Activated T-cell treated with anti-CD3 and anti-CD28 coated beads, Interleukin-2, amount 50 U/mL, for 24 hours (primary cell): ENCODE data around the gene COL28A1.
A peak's percentile ranks its signal among the peaks of the same experiment; 100 is the strongest.
"Not testable (repeated sequence)": the region's sequence is repeated elsewhere in the genome, so short reads cannot be mapped to it uniquely, and the experiment has no call there.

Experiments used
- DNase-seq: peaks from one replicate; pipeline ENCODE4 v3.0.0-alpha.2; 2020
- H3K27ac Mint-ChIP-seq: 2 replicates; pipeline ENCODE4 v1.8.0; 2020; ENCODE audit warnings: mild to moderate bottlenecking, mixed read lengths
- H3K27me3 Mint-ChIP-seq: 2 replicates; pipeline ENCODE4 v1.8.0; 2020; ENCODE audit warnings: mixed read lengths
- H3K36me3 Mint-ChIP-seq: 2 replicates; pipeline ENCODE4 v1.8.0; 2020; ENCODE audit warnings: low read depth, mixed read lengths
- H3K4me1 Mint-ChIP-seq: 2 replicates; pipeline ENCODE4 v1.8.0; 2020; ENCODE audit warnings: low read depth, mixed read lengths
- H3K4me3 Mint-ChIP-seq: 2 replicates; pipeline ENCODE4 v1.8.0; 2020; ENCODE audit warnings: mild to moderate bottlenecking, moderate library complexity, mixed read lengths
- H3K9me3 Mint-ChIP-seq: 2 replicates; pipeline ENCODE4 v1.8.0; 2020; ENCODE audit warnings: mixed read lengths

COL28A1 gene

DNA sequence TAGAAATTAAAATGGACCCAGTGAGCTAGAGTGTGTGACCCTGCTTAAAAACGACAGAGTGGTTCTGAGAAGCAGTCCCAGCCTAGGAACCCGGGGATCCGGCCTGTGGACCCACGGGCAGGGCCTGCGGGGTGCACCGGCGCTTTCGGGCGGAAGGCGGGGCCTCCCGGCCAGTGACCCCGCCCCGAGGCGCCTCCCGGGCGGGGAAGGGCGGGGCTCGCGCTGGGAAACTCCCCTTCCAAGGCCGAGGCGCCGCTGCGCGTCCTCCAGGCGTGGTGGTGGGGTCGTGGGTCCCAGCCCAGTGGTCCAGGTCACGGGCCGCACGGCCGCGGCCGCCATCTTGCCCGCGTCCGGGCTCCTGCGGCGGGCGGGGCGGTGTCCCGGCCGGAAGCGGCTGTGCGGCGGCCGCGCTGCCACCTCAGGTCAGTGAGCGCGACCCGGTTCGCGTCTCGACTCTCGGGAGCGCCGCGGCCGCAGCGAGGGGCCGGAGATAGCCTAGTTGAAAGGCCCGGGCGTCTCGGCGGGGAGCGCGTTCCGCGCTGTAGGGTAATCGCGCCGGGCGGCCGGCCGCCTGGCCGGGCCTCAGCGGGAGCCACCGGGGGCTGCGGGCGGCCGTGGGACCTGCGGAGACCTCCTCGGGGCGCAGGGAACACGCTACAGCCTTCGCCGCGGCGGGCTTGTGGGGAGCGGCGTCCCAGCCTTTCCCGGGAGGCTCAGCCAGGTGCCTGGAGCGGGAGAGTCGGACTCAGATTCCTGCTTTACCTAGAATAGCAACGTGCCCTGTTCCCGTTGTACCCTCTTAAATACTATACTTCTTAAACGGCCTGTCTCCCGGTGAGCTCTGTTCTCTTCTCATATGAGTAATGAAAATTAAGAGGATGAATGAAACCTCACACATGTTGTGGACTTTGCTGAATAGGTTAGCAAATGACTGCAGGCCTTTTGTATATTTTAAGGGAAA, 31.3 kb upstream of the COL28A1 start, which contains the start of gene MIOS:
Gene MIOS (plus strand): TSS at position 234 of the 961 bp plus-strand sequence. CDS start 5,592 bp downstream, outside the sequence.
- peak; percentile 92 for DNase-seq
- Mint-ChIP-seq H3K4me3 (no peak within 1 kb of the TSS), H3K27ac (peak within 1 kb of the TSS; percentile 84), H3K36me3 (peaks cover 41% of the 10 kb centered on the region), H3K4me1 (peaks cover 33% of the 10 kb centered on the region), H3K27me3 (no peaks in the 10 kb centered on the region), H3K9me3 (no peaks in the 10 kb centered on the region)

DNA sequence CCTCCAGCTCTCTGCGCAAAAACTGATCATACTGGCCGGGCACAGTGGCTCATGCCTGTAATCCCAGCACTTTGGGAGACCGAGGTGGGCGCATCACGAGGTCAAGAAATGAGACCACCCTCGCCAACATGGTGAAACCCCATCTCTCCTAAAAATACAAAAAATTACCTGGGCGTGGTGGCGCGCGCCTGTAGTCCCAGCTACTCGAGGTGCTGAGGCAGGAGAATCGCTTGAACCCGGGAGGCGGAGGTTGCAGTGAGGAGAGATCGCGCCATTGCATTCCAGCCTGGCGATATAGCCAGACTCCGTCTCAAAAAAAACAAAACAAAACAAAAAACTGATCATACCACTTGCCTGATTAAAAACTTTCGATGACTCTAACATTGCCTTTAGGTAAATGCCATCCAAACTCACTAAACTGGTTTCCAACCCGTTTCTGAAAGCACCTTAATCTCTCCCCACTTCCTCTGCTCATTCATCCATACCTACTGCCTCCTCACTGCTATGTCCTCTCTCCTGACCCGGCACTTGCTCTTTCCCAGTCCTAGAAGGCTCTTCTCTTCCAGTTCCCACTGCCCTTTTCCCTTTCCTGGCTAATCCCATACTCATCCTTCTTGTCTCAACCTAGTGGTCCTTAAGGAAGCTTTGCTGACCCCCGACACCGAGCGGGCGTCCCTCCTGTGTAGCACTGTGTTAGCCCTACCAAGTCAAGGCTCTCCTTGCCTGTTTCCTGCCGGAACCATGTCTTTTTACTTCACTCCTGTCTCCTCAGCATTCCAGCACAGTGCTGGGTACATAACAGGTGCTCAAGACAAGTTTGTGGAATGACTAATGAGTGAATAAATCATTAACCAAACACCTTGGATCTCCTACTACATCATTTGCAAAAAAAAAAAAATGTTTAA, 30.3 kb upstream of the COL28A1 start:
- H3K27me3 Mint-ChIP-seq, result no peaks in the 10 kb centered on the region
- peaks cover 31% of the 10 kb centered on the region for H3K4me1 Mint-ChIP-seq
- DNase-seq, result no peak
- H3K36me3 Mint-ChIP-seq, result peaks cover 37% of the 10 kb centered on the region
- H3K4me3 Mint-ChIP-seq, result no peak overlapping the region
- H3K27ac Mint-ChIP-seq, result no peak overlapping the region
- no peaks in the 10 kb centered on the region for H3K9me3 Mint-ChIP-seq

GRCh38 chr7:7565018-7565680, 29.5 kb upstream of the COL28A1 start:
- H3K9me3 Mint-ChIP-seq, result peaks cover 2% of the 10 kb centered on the region
- no peak overlapping the region for H3K27ac Mint-ChIP-seq
- H3K27me3 Mint-ChIP-seq, result no peaks in the 10 kb centered on the region
- peaks cover 29% of the 10 kb centered on the region for H3K36me3 Mint-ChIP-seq
- no peak overlapping the region for H3K4me3 Mint-ChIP-seq
- H3K4me1 Mint-ChIP-seq, result peaks cover 23% of the 10 kb centered on the region
- DNase-seq, result no peak

DNA sequence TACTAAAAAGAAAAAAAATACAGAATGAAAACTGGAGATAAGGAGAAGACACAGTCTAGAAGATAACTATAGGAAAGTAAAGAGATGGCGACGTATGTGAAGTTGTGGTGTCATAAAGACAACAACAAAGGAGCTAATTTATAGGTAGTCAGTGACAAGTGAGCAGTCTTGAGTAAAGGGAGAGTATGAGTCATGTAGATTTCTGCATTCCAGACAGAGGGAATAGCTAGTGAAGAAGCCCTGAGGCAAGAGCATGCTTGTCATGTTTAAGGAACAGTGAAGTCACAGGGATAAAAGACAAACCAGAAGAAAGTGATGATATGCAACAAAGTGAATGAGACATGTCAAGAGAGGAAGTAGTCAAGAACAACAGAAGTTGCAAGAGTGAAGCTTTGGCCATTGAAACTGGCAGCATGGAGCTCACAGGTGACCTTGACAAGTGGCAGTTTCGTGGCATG, 28.7 kb upstream of the COL28A1 start:
- H3K36me3 Mint-ChIP-seq, result peaks cover 27% of the 10 kb centered on the region
- H3K4me3 Mint-ChIP-seq, result no peak overlapping the region
- H3K9me3 Mint-ChIP-seq, result peaks cover 9% of the 10 kb centered on the region
- peaks cover 15% of the 10 kb centered on the region for H3K4me1 Mint-ChIP-seq
- DNase-seq, result no peak
- no peaks in the 10 kb centered on the region for H3K27me3 Mint-ChIP-seq
- H3K27ac Mint-ChIP-seq, result no peak overlapping the region

GRCh38 chr7:7563813-7564212, 28.1 kb upstream of the COL28A1 start:
- DNase-seq, result no peak
- Mint-ChIP-seq H3K27ac (no peak overlapping the region), H3K9me3 (peaks cover 14% of the 10 kb centered on the region), H3K4me3 (no peak overlapping the region), H3K27me3 (no peaks in the 10 kb centered on the region), H3K4me1 (peaks cover 10% of the 10 kb centered on the region), H3K36me3 (peaks cover 26% of the 10 kb centered on the region)

GRCh38 chr7:7563269-7563668, 27.6 kb upstream of the COL28A1 start:
- H3K4me1 Mint-ChIP-seq, result peaks cover 5% of the 10 kb centered on the region
- H3K9me3 Mint-ChIP-seq, result peaks cover 19% of the 10 kb centered on the region
- DNase-seq, result no peak
- H3K4me3 Mint-ChIP-seq, result no peak overlapping the region
- H3K27me3 Mint-ChIP-seq, result no peaks in the 10 kb centered on the region
- H3K27ac Mint-ChIP-seq, result no peak overlapping the region
- peaks cover 24% of the 10 kb centered on the region for H3K36me3 Mint-ChIP-seq

DNA sequence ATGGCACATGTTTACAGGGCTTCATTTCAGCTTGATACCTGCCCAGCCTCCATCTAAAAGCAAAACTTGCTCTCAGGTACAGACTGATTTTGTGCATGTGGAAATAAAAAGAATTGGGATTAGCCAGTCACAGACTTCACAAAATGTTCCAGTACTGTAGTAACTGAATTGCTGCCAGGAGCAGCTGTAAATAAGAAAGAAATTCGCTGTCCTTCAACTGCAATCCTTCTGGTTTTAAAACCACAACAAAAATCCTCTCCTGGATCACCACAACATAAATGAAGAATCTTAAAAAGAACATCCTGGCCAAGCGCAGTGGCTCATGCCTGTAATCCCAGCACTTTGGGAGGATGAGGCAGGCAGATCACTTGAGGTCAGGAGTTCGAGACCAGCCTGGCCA, 27.1 kb upstream of the COL28A1 start:
- no peak overlapping the region for H3K4me3 Mint-ChIP-seq

GRCh38 chr7:7561591-7561990, 25.9 kb upstream of the COL28A1 start:
- H3K4me3 Mint-ChIP-seq, H3K27ac Mint-ChIP-seq, H3K27me3 Mint-ChIP-seq, H3K4me1 Mint-ChIP-seq, DNase-seq: not testable (repeated sequence)
- Mint-ChIP-seq H3K36me3 (peaks cover 17% of the 10 kb centered on the region), H3K9me3 (peaks cover 21% of the 10 kb centered on the region)

More for the DNA sequence above, 27.1 kb upstream of the COL28A1 start:
- DNase-seq, result no peak
- no peaks in the 10 kb centered on the region for H3K4me1 Mint-ChIP-seq
- no peaks in the 10 kb centered on the region for H3K27me3 Mint-ChIP-seq
- no peak overlapping the region for H3K27ac Mint-ChIP-seq
- H3K36me3 Mint-ChIP-seq, result peaks cover 21% of the 10 kb centered on the region
- H3K9me3 Mint-ChIP-seq, result peaks cover 21% of the 10 kb centered on the region

- no peak overlapping the region for H3K27ac Mint-ChIP-seq
- H3K9me3 Mint-ChIP-seq, result peaks cover 21% of the 10 kb centered on the region
- no peak overlapping the region for H3K4me3 Mint-ChIP-seq
- H3K4me1 Mint-ChIP-seq, result no peaks in the 10 kb centered on the region
- no peak for DNase-seq
- H3K36me3 Mint-ChIP-seq, result peaks cover 17% of the 10 kb centered on the region
- peaks cover 2% of the 10 kb centered on the region for H3K27me3 Mint-ChIP-seq
These were observed 21.6 kb upstream of the COL28A1 start for GRCh38 chr7:7557252-7557651.

DNA sequence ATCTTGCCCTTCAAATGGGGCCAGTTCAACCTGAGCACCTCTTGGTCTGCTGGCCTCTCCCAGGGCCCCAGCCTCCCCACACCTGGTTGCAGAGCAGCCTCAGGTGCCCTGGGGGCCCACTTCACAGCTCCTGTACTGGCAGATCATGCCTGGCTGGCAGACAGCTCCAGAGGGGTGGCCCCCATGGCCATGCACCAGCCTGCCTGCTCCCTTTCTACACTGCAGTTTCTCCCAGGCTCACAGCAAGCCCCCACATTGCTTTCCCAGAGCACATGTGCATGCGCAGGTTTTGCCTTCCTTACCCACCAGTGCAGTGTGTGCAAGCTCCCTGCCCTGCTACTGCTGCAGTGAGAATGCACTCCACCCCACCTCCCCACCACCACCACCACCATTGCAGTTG, 21.2 kb upstream of the COL28A1 start:
- H3K27ac Mint-ChIP-seq, result no peak overlapping the region
- no peak overlapping the region for H3K4me3 Mint-ChIP-seq
- H3K27me3 Mint-ChIP-seq, result peaks cover 2% of the 10 kb centered on the region
- peaks cover 21% of the 10 kb centered on the region for H3K9me3 Mint-ChIP-seq
- peaks cover 17% of the 10 kb centered on the region for H3K36me3 Mint-ChIP-seq
- DNase-seq, result no peak
- no peaks in the 10 kb centered on the region for H3K4me1 Mint-ChIP-seq

- DNase-seq, result no peak
- Mint-ChIP-seq H3K36me3 (peaks cover 16% of the 10 kb centered on the region), H3K4me1 (no peaks in the 10 kb centered on the region), H3K27ac (no peak overlapping the region), H3K4me3 (no peak overlapping the region), H3K9me3 (peaks cover 17% of the 10 kb centered on the region), H3K27me3 (peaks cover 2% of the 10 kb centered on the region)
These were observed 19.2 kb upstream of the COL28A1 start for GRCh38 chr7:7554649-7555575.

GRCh38 chr7:7554021-7554432, 18.4 kb upstream of the COL28A1 start:
- no peak for DNase-seq
- Mint-ChIP-seq H3K27me3 (peaks cover 2% of the 10 kb centered on the region), H3K9me3 (peaks cover 9% of the 10 kb centered on the region), H3K36me3 (peaks cover 8% of the 10 kb centered on the region), H3K4me3 (no peak overlapping the region), H3K4me1 (no peaks in the 10 kb centered on the region), H3K27ac (no peak overlapping the region)

- Mint-ChIP-seq H3K36me3 (peaks cover 2% of the 10 kb centered on the region), H3K27me3 (peaks cover 2% of the 10 kb centered on the region), H3K4me1 (no peaks in the 10 kb centered on the region), H3K4me3 (no peak overlapping the region), H3K9me3 (peaks cover 3% of the 10 kb centered on the region), H3K27ac (no peak overlapping the region)
- DNase-seq, result no peak
These were observed 17.7 kb upstream of the COL28A1 start for GRCh38 chr7:7553386-7553785.
